Subcutaneous adipose tissue (tissue), 4 donors: ENCODE measurements around the gene NIPSNAP2. TPM values are rescaled to one million over a fixed set of nuclear protein-coding genes. Genes with fewer than 3 reads are reported as not detected.

ENCODE experiments used
- CTCF ChIP-seq: fragments of 450-650 bp; IDR thresholded peaks from one replicate; pipeline ENCODE4 v1.5.1; 2016; ENCODE audit warnings: low read depth, mild to moderate bottlenecking, control low read depth, antibody characterized with exemption, moderate library complexity
- total RNA-seq, 4 donors: library from RNA; depleted of rRNA; stranded (reverse); fragments of >200 nt; gene quantifications; one replicate each; pipeline ENCODE4 v1.1.0, GENCODE V29; 2016

NIPSNAP2 gene
- total RNA-seq, 4 donors from 2014 or later, result 56.9 to 79.9 (median 69.8) TPM

DNA sequence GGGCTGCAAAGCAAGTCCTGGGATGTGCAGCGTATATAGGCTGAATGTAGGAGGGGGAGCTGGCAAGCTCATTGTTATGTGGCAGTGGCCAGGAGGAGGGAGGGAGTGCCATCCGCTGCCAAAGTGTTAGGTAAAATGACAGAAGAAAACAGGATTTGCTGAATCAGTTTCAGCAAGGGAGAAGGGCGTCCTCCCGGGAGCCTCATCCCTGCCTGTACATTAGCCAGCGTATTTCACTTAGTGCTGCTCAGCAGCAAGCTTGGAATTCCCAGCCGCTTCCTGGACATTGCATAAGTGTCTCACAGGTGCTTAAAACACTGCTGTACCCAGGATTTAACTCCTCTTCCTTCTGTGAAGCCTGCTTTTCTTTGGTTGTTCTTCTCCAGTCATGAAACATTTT, 2.5 kb downstream of the NIPSNAP2 start:
- no peak for TF ChIP-seq CTCF

DNA sequence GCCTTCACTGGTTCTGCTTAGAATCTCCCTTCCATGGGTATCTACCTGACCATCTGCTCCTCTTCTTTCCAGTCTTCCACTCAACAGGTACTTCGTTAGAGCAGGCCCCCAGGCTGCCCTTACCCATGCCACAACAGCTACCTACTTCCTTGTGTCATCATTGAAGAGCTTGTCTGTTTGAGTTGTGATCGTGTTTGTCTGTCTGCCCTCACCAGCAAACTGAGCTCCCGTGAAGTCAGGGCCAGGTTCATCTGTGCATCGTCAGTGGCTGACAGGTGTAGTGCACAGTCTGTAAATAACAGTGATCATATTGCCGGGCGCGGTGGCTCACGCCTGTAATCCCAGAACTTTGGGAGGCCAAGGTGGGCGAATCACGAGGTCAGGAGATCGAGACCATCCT, 5.0 kb downstream of the NIPSNAP2 start:
- no peak for TF ChIP-seq CTCF

- no peak for TF ChIP-seq CTCF
Observed at GRCh38 chr7:55970561-55970960, 6.2 kb downstream of the NIPSNAP2 start.

DNA sequence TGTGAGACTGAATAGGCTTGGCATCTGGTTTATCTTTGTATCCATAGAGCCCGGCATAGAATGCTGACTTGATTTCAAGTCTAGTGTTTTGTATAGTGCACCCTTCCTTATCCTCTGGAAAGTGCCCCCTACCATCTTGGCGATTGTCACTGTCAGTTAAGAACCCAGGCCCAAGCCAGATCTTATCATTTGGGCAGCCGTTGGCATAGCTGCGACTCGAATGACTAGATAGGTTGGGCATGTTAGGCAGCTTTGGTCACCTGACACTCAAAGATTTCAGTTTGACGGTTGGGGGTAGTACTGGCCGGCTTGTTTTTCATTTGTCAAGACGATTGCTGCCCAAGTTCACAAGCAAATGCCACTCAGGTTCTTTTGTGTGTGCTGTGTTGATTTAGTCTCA, 6.6 kb downstream of the NIPSNAP2 start:
- no peak for TF ChIP-seq CTCF

GRCh38 chr7:55973747-55974250, 9.4 kb downstream of the NIPSNAP2 start:
- no peak for TF ChIP-seq CTCF

- no peak for TF ChIP-seq CTCF
Observed at GRCh38 chr7:55975988-55976633, 11.7 kb downstream of the NIPSNAP2 start.

- no peak for TF ChIP-seq CTCF
Observed at GRCh38 chr7:55977831-55978230, 13.4 kb downstream of the NIPSNAP2 start.
